ENCODE measurements around the gene WASF2. TPM values are rescaled to one million over a fixed set of nuclear protein-coding genes. Genes with fewer than 3 reads are reported as not detected.

Gene WASF2
- total and polyA plus RNA-seq, 2 of the 4 experiments (the other 2 are of a cell fraction) = 7.9 to 45.4 TPM

- no peak overlapping the region for H3K23ac ChIP-seq (ENCODE audit: low read depth, low read length)
- H3K4me2 ChIP-seq (ENCODE audit: low read depth, low read length) = 0 out of 2 replicates have a peak overlapping the region, but pooled peaks have one; percentile 7
- H2BK5ac ChIP-seq (ENCODE audit: low read depth, low read length, poor library complexity, severe bottlenecking) = peak overlapping the region; percentile 54
- H3K14ac ChIP-seq (replicated peaks; ENCODE audit: low read depth, low read length) = no peak overlapping the region
- H2AFZ ChIP-seq (replicated peaks; ENCODE audit: low read length, poor library complexity) = peak overlapping the region; percentile 61
- H3K56ac ChIP-seq (ENCODE audit: extremely low read depth, insufficient read depth, low read length) = no peak overlapping the region
- WGBS, 2 experiments (ENCODE audit: extremely low coverage in 2 of 2, insufficient read length in 1 of 2) = 0% methylated on average over 3 of the region's 10 CpGs; no CpG with 5 or more reads in 1 of the 2 experiments
- ATAC-seq (ENCODE audit: low read depth) (peak; percentile 31), DNase-seq (peak; percentile 57)
- H4K8ac ChIP-seq (ENCODE audit: low read depth in 2 of 2, low read length in 2 of 2) = peak overlapping the region in 1 of 2 experiments; percentile 69; a peak in 1 of 4 replicates
- intact Hi-C loops (cut with micrococcal nuclease) = loop anchor here (1.0 to 10.0 kb wide), 3 partner anchors 38 to 201 kb away; no protein-coding TSS in a partner anchor
- TF ChIP-seq ELK1 (IDR thresholded peaks at IDR 0.05; ENCODE audit: borderline replicate concordance, low read depth, low read length) (no peak), SMC3 (IDR thresholded peaks at IDR 0.05; ENCODE audit: low read depth, low read length) (peak; percentile 80), CTCF (conservative IDR thresholded peaks at IDR 0.05; ENCODE audit: low read depth, low read length) (peak; percentile 91), RCOR1 (IDR thresholded peaks at IDR 0.05; ENCODE audit: insufficient replicate concordance, low read length) (no peak), RAD21 (IDR thresholded peaks at IDR 0.05; ENCODE audit: low read length) (peak; percentile 80)
- no peak overlapping the region for H2BK15ac ChIP-seq (ENCODE audit: low read depth, low read length)
- no peaks in the 10 kb centered on the region for H3K27me3 ChIP-seq (ENCODE audit: control insufficient read depth, insufficient read depth, low read length)
- no peak overlapping the region for H3K9ac ChIP-seq (ENCODE audit: low read depth, low read length)
- H4K91ac ChIP-seq (ENCODE audit: insufficient read depth, low read depth, low read length) = no peak overlapping the region
- no peak overlapping the region for H3K18ac ChIP-seq (ENCODE audit: low read depth, low read length)
- H4K20me1 ChIP-seq (ENCODE audit: insufficient read depth, low read length) = no peaks in the 10 kb centered on the region
- no peak overlapping the region for H3K4me3 ChIP-seq (ENCODE audit: insufficient read depth, low read depth, low read length)
- H3K27ac ChIP-seq (ENCODE audit: insufficient read depth, low read length) = no peak overlapping the region
- H4K5ac ChIP-seq (ENCODE audit: low read depth, low read length) = no peak overlapping the region
- H3K4ac ChIP-seq (ENCODE audit: low read depth, low read length) = peak overlapping the region; percentile 51; the same call in 1 of the 2 replicates
- ChIA-PET POLR2A (ENCODE audit: unreplicated experiment) (interaction anchor here (0.5 kb wide), 1 partner anchor 109 kb away, joined by 3 read pairs; no protein-coding TSS in a partner anchor), CTCF (interaction anchor here (0.6 to 4.7 kb wide), 10 partner anchors 29 to 351 kb away, joined by 3 to 79 read pairs (median 4); partner anchors contain the start of gene MAP3K6)
- no peak overlapping the region for H2BK120ac ChIP-seq (ENCODE audit: low read depth, low read length)
- dilution Hi-C loops (cut with HindIII; ENCODE audit: low sequenced_read_pairs, unreplicated experiment) = no loop called here
- H3K4me1 ChIP-seq (ENCODE audit: control insufficient read depth, insufficient read depth, low read length) = peaks cover 17% of the 10 kb centered on the region
- H3K79me1 ChIP-seq (ENCODE audit: low read depth in 1 of 2, low read length in 2 of 2) = peaks cover 0 to 28% of the 10 kb centered on the region in 2 experiments; a peak in 3 of 4 replicates
- no peaks in the 10 kb centered on the region; the same call in 1 of the 2 replicates for H3K36me3 ChIP-seq (ENCODE audit: control insufficient read depth, insufficient read depth, low read length)
- no TSS peak for BruUV-seq (replicated peaks)
- no peak overlapping the region; the same call in 1 of the 2 replicates for H2AK5ac ChIP-seq (ENCODE audit: low read depth, low read length)
- H3K9me1 ChIP-seq (ENCODE audit: insufficient read depth, low read length) = peaks cover 26% of the 10 kb centered on the region
- in situ Hi-C loops (cut with MboI; ENCODE audit: low sequenced_read_pairs) = loop anchor here (5.0 to 10.0 kb wide), 2 partner anchors 212 to 291 kb away; no protein-coding TSS in a partner anchor
- no peaks in the 10 kb centered on the region for H3K9me3 ChIP-seq (ENCODE audit: control insufficient read depth, insufficient read depth, low read length)
- H2BK20ac ChIP-seq (ENCODE audit: low read depth, low read length) = 0 out of 2 replicates have a peak overlapping the region, but pooled peaks have one; percentile 8
- H2AK9ac ChIP-seq (replicated peaks; ENCODE audit: low read depth, low read length, poor library complexity) = peak overlapping the region; percentile 21
Measured at GRCh38 chr1:27395441-27396195, 94.3 kb downstream of the WASF2 start.
